SHP77 (cell line): ENCODE data around the gene ARNT2.
A peak's percentile ranks its signal among the peaks of the same experiment; 100 is the strongest.

Source experiments
- DNase-seq, 2 experiments: peaks; one replicate each; lab custom pipeline; 2025; lab: John Stamatoyannopoulos, UW

ARNT2 gene

GRCh38 chr15:80514071-80514780 is 110.0 kb downstream of the ARNT2 start:
- DNase-seq, result no peak

DNA sequence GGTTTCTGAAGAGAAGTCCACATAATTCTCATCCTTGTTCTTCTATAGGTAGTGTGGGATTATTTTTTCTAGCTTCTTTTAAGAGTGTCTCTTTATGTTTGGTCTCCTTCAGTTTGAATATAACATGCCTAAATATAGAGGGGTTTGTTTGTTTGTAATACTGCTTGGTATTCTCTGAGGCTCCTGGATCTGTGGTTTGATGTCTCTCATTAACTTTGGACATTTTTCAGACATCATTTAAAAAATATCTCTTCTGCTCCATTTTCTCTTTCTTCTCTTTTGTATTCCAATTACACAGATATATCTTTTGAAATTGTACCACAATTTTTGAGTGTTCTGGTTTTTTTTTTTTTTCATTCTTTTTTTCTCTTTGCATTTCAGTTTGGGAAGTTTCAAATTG is 113.1 kb downstream of the ARNT2 start:
- no peak for DNase-seq

GRCh38 chr15:80518522-80518921 is 114.3 kb downstream of the ARNT2 start:
- DNase-seq, result no peak

GRCh38 chr15:80523746-80524145 is 119.6 kb downstream of the ARNT2 start:
- no peak for DNase-seq

DNA sequence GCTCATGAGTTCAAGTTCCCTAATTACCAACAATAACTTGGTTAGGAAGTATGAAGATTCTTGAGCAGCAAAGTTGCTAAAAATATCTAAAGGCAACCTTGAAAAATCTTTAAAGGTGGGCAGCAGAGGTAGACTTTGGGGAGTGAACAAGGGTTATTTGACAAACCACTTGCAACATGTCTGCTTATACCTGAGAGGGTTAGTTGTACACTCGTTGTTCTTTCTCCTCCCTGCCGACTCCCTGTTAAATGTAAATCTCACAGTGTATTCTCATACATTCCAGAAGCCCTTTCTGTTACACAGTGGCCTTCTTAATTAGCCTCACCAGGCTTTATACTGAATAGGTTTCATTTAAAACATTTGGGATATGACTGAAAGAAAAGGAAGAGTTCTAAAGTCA is 121.7 kb downstream of the ARNT2 start:
- no peak for DNase-seq

DNA sequence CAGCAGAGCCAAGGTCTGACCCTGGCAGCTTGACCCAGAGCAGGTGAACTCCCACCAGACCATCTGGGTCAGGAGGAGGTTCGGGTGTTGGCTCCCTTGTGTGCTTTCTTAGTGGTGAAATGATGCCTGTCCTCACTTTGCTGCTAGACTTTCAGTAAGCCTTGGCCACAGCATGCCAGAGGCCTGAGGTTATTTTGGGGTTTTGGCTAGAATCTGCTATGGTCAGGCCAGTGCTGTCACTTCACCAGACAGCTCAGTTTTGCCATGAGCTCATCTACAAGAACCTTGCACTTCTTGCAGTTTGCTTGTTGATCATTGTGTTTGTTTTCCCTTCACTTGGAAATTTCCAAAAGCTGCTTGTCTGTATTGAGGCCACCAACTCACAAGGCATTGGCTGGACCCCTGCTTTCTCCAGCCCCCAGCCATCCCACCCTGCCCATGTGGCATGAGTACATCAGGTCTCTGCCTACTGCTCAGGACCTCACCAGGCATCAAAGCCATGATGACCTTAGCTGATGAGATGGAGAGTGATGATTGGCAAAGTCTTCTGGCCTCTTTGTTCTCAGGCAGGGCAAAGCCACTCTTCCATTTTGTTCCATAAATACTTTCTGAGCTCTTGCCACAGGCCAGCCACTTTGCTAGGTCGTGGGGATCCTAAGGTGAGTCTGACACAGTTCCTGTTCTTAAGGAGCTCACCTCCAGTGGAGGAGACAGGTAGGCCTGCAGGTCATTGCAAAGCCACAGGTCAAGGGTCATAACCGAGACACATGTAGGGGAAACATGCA is 122.6 kb downstream of the ARNT2 start:
- no peak for DNase-seq

- DNase-seq, result no peak
Measured at GRCh38 chr15:80527406-80527805, 123.2 kb downstream of the ARNT2 start.

DNA sequence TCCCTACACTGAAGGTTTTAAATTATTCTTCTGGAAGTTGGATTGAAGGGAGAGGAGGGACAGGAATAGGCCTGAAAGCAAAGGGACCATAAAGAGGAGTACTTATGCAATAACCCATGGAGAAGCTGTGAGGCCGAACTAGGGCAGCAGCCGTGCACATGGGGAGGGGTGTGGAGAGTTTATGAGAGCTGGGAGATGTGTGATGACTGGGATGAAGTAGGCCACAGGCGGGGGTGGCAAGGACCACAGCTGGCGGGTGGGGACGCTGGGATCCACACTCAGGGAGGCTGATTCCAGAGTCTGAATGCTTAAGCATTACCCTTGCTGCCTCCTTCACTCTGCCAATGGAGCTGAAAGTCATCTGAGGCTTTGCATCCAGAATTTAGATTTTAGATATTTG is 123.8 kb downstream of the ARNT2 start:
- DNase-seq, result no peak

DNA sequence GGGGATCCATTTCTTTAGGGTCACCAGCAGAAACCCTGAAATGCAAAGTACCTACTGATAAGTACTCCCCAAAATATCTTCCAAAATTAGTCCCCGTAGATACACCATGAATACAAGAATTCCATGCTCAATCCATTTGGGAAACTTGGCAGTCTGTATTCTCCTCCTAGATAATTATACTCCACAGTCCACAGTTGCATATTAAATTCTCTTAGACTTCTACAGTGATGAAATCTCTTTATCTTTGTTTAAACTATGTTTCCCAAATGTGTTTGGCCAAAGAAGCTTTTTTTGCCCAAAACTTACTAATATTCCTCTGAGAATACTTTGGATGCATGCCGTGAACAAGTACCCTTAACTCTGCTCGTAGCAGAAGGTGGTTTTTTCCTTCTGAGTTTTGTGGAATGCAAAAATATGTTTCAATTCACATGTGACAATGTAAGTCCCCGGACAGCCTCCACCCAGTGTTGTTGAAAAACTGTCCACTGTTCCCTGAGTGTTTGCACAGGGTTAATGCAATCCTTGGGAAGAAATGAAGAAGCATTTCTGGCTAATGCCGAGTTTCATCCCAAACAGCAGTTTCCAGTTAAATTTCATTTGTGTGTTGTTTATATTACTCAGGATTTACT is 126.7 kb downstream of the ARNT2 start:
- no peak for DNase-seq

GRCh38 chr15:80531388-80531787 is 127.2 kb downstream of the ARNT2 start:
- DNase-seq, result no peak

DNA sequence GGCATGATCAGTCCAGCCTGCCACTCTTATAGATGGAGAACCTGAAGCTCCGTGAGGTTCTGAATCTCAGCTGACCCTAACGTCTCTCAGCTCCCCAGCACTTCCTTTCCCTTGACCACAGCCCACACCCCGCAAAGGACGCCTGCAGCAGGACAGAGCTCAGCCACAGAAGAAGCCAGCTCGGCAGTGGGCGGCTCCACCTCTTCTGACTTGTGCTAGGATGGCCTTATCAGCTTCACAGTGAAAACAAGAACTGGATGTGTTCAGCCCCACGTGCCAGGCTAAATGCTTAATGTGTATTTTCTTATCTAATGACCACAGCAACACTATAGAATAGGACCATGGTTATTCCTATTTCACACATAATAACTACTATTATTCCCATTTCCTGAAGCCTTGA is 127.6 kb downstream of the ARNT2 start:
- DNase-seq, result no peak

DNA sequence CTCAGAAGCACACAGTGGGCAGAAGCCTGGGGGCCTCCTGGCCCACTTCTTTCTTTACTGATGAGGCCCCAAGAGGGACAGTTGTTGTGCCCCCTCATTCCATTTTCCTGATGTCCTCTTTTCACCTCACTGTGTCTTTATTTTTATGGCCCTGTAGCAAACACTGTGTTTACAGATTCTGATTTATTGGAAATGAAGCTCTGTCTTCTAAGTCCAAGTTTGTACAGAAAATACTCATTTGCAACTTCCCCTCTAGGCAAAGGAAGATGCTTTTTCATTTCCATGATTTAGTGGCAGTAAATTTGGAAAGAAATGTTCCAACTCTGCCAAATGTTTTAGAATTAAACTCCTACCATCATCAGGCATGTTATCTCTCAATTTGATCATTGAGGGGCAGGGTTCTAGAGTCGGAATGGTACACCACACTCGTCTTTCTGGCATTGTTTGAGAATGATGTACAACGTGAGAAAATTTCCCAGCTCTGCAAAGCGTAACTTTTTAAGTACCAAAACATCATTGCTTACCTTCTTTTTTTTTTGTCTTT is 129.7 kb downstream of the ARNT2 start:
- no peak for DNase-seq

DNA sequence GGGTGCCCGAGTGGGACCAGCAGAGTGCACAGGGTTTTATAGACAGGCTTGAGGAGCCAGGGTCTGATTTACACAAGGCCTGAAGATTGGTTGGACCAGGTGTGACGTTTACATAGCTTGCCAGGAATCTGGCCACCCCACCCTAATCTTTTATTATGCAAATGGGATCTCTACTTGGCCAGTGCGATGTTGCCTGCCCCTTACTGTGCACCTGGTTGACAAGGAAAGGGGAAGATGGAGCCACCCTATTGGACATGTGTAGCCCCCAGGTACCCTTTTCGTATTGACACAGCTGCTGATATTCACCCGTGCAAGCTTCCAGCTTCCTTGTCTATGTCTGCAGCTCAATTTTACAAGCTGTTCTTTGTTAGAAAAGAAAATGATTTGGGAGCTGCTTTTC is 132.0 kb downstream of the ARNT2 start:
- peak; percentile 88 to 94 for DNase-seq

DNA sequence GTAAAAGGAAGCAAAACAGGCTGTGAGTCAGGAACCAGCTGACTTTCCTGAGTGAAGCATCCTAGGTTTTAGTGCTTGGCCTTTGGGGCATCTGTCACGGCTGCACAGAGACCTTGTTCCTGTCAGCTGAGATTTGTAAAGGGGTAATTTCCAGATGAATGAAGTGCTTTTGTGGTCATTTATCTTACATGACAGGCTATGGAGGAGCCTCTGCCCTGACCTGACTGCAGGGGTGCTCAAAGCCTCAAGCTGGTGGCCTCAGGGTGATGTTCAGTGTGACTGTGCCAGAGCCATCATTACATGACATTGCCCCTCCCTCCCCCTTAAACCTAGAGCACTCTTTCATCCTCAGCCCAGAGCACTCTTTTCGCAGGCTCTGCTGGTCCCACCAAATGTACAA is 132.5 kb downstream of the ARNT2 start:
- DNase-seq, result peak; percentile 72 to 87

DNA sequence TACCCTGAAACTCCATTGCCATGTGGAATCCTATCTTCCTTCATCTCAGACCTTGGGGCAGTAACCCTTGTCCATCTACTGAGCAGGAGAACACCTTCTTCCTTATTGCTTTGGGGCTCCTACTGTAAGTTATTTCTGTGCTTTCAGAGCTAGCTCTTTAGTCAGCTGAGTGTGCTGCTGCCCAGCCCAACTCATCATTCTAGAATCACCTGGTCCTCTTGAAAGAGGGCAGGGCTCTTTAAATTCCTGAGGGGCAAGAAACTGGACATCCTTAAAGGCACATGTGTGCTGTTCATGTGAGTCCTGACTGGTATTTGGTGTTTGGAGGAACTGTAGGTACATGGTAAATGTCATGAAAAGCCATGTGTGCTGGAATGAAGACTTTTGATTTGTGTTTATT is 140.9 kb downstream of the ARNT2 start:
- DNase-seq, result no peak

DNA sequence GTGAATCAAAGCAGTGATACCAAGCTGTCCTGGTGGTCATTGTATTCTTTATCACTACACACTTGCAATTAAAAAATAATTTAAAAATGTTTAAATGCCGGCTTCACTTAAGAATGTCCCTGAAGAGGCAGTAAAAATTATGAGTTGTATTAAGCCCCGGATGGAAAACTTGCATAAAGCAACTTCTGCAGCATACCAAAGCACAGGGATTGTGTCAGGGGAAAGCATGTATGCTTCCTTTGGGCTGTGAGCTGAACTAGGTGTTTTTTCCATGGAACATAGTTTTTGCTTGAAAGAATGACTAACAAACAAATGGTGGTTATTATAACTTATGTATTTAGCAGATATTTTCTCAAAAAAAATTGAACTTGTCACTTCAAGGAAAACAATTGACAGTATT is 143.1 kb downstream of the ARNT2 start:
- no peak for DNase-seq

DNA sequence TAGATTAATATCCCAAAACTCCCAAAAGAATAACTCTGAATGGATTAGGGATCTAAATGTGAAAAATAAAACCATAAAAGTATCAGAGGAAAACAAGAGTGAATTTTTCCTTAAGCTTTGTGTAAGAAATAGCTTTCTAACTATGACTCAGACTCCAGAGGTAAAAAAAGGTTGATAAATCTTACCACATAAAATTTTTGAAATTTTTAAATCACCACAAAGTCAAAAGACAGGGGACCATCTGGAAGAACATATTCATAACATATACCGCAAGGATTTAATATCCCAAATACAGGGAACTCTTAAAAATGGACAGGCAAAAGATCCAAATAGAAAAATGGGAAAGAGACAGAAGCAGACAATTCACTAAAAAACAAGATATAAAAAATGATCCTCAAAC is 145.0 kb downstream of the ARNT2 start:
- no peak for DNase-seq

DNA sequence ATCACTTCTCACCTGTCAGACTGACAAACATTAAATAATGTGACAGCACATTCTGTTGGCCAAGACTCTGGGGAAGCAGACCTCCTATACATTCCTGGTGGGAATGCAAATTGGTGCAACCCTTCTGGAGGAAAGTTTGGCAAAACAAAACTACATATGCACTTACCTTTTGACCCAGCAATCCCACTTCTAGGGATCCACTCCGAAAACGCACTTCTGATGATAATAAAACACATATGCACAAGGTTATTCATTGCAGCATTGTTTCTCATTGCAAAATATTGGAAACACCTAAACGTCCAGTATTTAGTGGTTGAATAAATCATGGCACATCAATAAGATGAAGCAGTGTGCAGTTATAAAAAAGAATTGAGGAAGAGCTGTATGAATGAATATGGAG is 145.5 kb downstream of the ARNT2 start:
- DNase-seq, result no peak

DNA sequence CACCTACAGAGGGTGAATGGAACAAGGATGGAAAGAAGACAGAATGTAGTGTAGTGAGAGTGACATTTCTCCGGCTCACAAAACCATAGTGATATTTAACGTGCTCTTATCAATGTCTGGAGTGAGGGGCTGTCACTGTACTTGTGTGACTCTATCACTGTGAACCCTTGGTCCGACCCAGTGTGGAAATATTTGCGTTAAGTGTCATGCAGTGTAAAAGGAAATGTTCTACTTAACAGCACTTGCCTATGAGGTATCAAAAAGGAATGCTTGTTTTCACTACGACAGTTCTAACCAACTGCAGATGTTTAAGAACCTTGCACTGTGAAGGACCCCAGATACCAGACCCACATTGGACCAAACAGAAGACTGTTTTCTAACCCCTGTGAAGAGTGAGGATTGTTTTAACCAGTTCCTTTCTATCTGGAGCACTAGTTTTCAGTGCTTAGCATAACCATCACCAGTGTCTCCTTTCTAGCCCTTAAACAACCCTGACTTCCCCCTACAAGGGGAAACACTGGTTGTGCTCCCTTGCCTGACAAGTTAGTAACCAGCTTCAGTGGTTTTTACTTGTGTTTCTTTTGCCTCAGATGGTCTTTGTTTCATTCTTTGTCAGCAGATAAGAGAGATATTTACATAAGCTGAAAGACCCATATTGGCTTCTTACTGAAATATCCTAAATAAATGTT is 146.2 kb downstream of the ARNT2 start:
- no peak for DNase-seq

- no peak for DNase-seq
Measured at GRCh38 chr15:80550908-80551260, 146.7 kb downstream of the ARNT2 start.

- no peak for DNase-seq
Measured at GRCh38 chr15:80551348-80551747, 147.2 kb downstream of the ARNT2 start.

- no peak for DNase-seq
Measured at GRCh38 chr15:80554560-80554959, 150.4 kb downstream of the ARNT2 start.
